A673 (cell line): Measurements from ENCODE around the gene CCNK. TPM values are rescaled to one million over a fixed set of nuclear protein-coding genes. Genes with fewer than 3 reads are reported as not detected.
A peak's percentile ranks its signal among the peaks of the same experiment; 100 is the strongest.

ENCODE experiments used
- BruUV-seq: library from RNA; stranded (reverse); fragments of 400-500 nt; replicated peaks from 2 replicates; lab custom pipeline; 2021; lab: Mats Ljungman, UMichigan
- CTCF ChIA-PET: fragments of 300-600 bp; sonication (Branson Sonifier 250); formaldehyde crosslinking; loops from one replicate; lab custom pipeline; 2022; ENCODE audit warnings: antibody characterized with exemption; lab: Charles Lee
- POLR2A ChIA-PET: fragments of 300-600 bp; sonication (Branson Sonifier 250); formaldehyde crosslinking; loops from one replicate; lab custom pipeline; 2022; ENCODE audit warnings: antibody characterized with exemption; ENCODE audit not compliant: low non-redundant PET; lab: Charles Lee
- DNase-seq: peaks from one replicate; pipeline ENCODE4 v3.0.0-alpha.2; 2015; ENCODE audit warnings: low spot score
- H3K27ac ChIP-seq: fragments of 200-600 bp; sonication (generic); 2 replicates; pipeline ENCODE4 v1.5.1; 2016; ENCODE audit warnings: mixed run types, low read depth, mild to moderate bottlenecking, mixed read lengths, antibody characterized with exemption, low read length; ENCODE audit not compliant: poor library complexity, severe bottlenecking
- H3K27me3 ChIP-seq: fragments of 200-600 bp; sonication (generic); replicated peaks from 2 replicates; pipeline ENCODE4 v1.6.1; 2017; ENCODE audit warnings: mixed run types, low read depth, mild to moderate bottlenecking, mixed read lengths, antibody characterized with exemption, low read length; ENCODE audit not compliant: insufficient read depth, poor library complexity
- H3K36me3 ChIP-seq: fragments of 200-600 bp; sonication (generic); 2 replicates; pipeline ENCODE4 v1.6.1; 2016; ENCODE audit warnings: mixed run types, mild to moderate bottlenecking, mixed read lengths, antibody characterized with exemption, low read length; ENCODE audit not compliant: insufficient read depth, poor library complexity, severe bottlenecking
- H3K4me1 ChIP-seq: fragments of 200-600 bp; sonication (generic); 2 replicates; pipeline ENCODE4 v1.6.1; 2017; ENCODE audit warnings: mixed run types, mild to moderate bottlenecking, mixed read lengths, antibody characterized with exemption, low read length; ENCODE audit not compliant: insufficient read depth, poor library complexity, severe bottlenecking
- H3K4me3 ChIP-seq: fragments of 200-600 bp; sonication (generic); 2 replicates; pipeline ENCODE4 v1.5.1; 2016; ENCODE audit warnings: low read depth, mixed run types, mild to moderate bottlenecking, mixed read lengths, low read length; ENCODE audit not compliant: poor library complexity, severe bottlenecking
- H3K9me3 ChIP-seq: fragments of 200-600 bp; sonication (generic); 2 replicates; pipeline ENCODE4 v1.6.1; 2016; ENCODE audit warnings: mixed run types, low read depth, mild to moderate bottlenecking, mixed read lengths, antibody characterized with exemption, low read length; ENCODE audit not compliant: poor library complexity, severe bottlenecking
- EZH2 ChIP-seq: fragments of 200-600 bp; sonication (generic); IDR thresholded peaks from 2 replicates; pipeline ENCODE4 v1.6.1; 2017; ENCODE audit warnings: borderline replicate concordance, low read depth, mild to moderate bottlenecking, mixed read lengths, antibody characterized with exemption, low read length; ENCODE audit not compliant: poor library complexity, severe bottlenecking
- intact Hi-C: fragments of 100-400 bp; cut with micrococcal nuclease; formaldehyde crosslinking; loops from one replicate; pipeline ENCODE4 v1.10.0; 2022; ENCODE audit not compliant: unreplicated experiment
- total RNA-seq: library from RNA; stranded (reverse); gene quantifications from 2 replicates; pipeline ENCODE4 v1.2.3, GENCODE V29; 2021
- TF ChIP-seq, protein P1 (sequence below): fragments of 300-800, 200-600 bp; sonication (generic); conservative IDR thresholded peaks from 2 replicates; pipeline ENCODE4 v1.5.1; 2017; ENCODE audit warnings: low read depth, mild to moderate bottlenecking, antibody characterized with exemption, low read length, moderate library complexity, mixed read lengths

Gene CCNK
- total RNA-seq, 1 experiment from 2014 or later: 88.0 TPM

GRCh38 chr14:99538275-99538674, 57.1 kb downstream of the CCNK start:
- intact Hi-C loops: no loop called here
- Histone ChIP-seq H3K4me3 (no peak overlapping the region), H3K9me3 (no peaks in the 10 kb centered on the region), H3K36me3 (no peaks in the 10 kb centered on the region), H3K27me3 (no peaks in the 10 kb centered on the region), H3K27ac (no peak overlapping the region), H3K4me1 (peaks cover 8% of the 10 kb centered on the region)
- CTCF ChIA-PET: no interaction called here
- DNase-seq: no peak
- TF ChIP-seq, protein P1, sequence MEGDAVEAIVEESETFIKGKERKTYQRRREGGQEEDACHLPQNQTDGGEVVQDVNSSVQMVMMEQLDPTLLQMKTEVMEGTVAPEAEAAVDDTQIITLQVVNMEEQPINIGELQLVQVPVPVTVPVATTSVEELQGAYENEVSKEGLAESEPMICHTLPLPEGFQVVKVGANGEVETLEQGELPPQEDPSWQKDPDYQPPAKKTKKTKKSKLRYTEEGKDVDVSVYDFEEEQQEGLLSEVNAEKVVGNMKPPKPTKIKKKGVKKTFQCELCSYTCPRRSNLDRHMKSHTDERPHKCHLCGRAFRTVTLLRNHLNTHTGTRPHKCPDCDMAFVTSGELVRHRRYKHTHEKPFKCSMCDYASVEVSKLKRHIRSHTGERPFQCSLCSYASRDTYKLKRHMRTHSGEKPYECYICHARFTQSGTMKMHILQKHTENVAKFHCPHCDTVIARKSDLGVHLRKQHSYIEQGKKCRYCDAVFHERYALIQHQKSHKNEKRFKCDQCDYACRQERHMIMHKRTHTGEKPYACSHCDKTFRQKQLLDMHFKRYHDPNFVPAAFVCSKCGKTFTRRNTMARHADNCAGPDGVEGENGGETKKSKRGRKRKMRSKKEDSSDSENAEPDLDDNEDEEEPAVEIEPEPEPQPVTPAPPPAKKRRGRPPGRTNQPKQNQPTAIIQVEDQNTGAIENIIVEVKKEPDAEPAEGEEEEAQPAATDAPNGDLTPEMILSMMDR: peak; percentile 37
- TF ChIP-seq EZH2: no peak
- BruUV-seq: no TSS peak
- POLR2A ChIA-PET: no interaction called here

- ChIA-PET CTCF (no interaction called here), POLR2A (no interaction called here)
- Histone ChIP-seq H3K4me3 (no peak overlapping the region), H3K27ac (no peak overlapping the region), H3K9me3 (no peaks in the 10 kb centered on the region), H3K4me1 (peaks cover 8% of the 10 kb centered on the region), H3K27me3 (no peaks in the 10 kb centered on the region), H3K36me3 (no peaks in the 10 kb centered on the region)
- intact Hi-C loops: no loop called here
- no peak for DNase-seq
- no peak for TF ChIP-seq EZH2
- TF ChIP-seq, protein P1: no peak
- BruUV-seq: no TSS peak
These were observed 57.5 kb downstream of the CCNK start for GRCh38 chr14:99538733-99539132.

DNA sequence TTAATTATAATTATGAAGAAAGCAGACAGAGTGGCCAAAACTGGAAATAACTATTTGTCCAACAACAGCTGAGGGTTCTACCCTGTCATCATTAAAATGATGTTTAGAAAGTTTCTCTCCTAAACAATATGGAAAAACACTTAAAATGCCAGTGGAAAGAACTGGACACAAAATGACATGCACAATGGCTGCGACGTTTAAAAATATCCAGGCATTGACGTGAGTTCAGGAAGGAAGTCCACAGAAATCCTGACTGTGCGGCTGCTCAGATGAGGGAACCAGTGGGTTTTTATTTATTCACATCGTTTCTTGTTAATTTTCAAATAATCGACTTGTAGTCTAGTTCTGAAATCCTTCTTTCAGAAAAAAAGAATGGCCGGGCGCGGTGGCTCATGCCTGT, 58.3 kb downstream of the CCNK start:
- H3K4me1 ChIP-seq: peaks cover 8% of the 10 kb centered on the region
- intact Hi-C loops: no loop called here
- DNase-seq: no peak
- no peaks in the 10 kb centered on the region for H3K9me3 ChIP-seq
- BruUV-seq: no TSS peak
- no peaks in the 10 kb centered on the region for H3K27me3 ChIP-seq
- TF ChIP-seq, protein P1: no peak
- TF ChIP-seq EZH2: no peak
- POLR2A ChIA-PET: no interaction called here
- CTCF ChIA-PET: no interaction called here
- no peaks in the 10 kb centered on the region for H3K36me3 ChIP-seq
- H3K27ac ChIP-seq: no peak overlapping the region
- no peak overlapping the region for H3K4me3 ChIP-seq
